SK-N-SH (cell line): Measurements from ENCODE around the gene STX18. TPM values are rescaled to one million over a fixed set of nuclear protein-coding genes. Genes with fewer than 3 reads are reported as not detected.

ENCODE experiments used
- CTCF ChIA-PET: fragments of 300-600, 350-600 bp; formaldehyde crosslinking; extraction: SDS; loops from one replicate; lab custom pipeline; 2021; lab: Yijun Ruan, JAX
- POLR2A ChIA-PET: fragments of 350-600 bp; sonication (Branson Sonifier 250); formaldehyde crosslinking; extraction: SDS; loops from one replicate; lab custom pipeline; 2020; ENCODE audit warnings: antibody characterized with exemption, inconsistent platforms; lab: Yijun Ruan, JAX
- DNase-seq: peaks from one replicate; pipeline ENCODE4 v3.0.0; 2012
- H2AFZ ChIP-seq: fragments of 200-600 bp; sonication (generic); 2 replicates; pipeline ENCODE4 v1.8.1; 2016; ENCODE audit warnings: antibody characterized with exemption, mild to moderate bottlenecking, low read depth
- H3F3A ChIP-seq: fragments of 200-600 bp; sonication (generic); replicated peaks from 2 replicates; pipeline ENCODE3; 2016; ENCODE audit warnings: antibody characterized with exemption, mild to moderate bottlenecking; ENCODE audit not compliant: insufficient read depth
- H3K27ac ChIP-seq, 2 experiments: fragments of 200-500 bp in 1 of 2; fragments of 200-600 bp in 1 of 2; sonication (Bioruptor generic) in 1 of 2; sonication (generic), shearing (Covaris generic) in 1 of 2; 2 replicates each; pipeline versions ENCODE4 v1.5.1 to v1.6.1; 2014 to 2016; ENCODE audit warnings: low read depth in 2 of 2, inconsistent platforms in 1 of 2, low read length in 1 of 2, mild to moderate bottlenecking in 1 of 2, mixed read lengths in 1 of 2
- H3K27me3 ChIP-seq: fragments of 200-600 bp; sonication (generic), shearing (Covaris generic); 2 replicates; pipeline ENCODE4 v1.6.1; 2016; ENCODE audit warnings: mixed run types; ENCODE audit not compliant: insufficient read depth
- H3K36me3 ChIP-seq, 2 experiments: fragments of 200-500 bp in 1 of 2; fragments of 200-600 bp in 1 of 2; sonication (Bioruptor generic) in 1 of 2; sonication (generic) in 1 of 2; replicated peaks in 1 of 2; 2 replicates each; pipeline versions ENCODE3 to v1.5.1; 2014 to 2016; ENCODE audit warnings: low read length in 1 of 2, mild to moderate bottlenecking in 1 of 2; ENCODE audit not compliant: insufficient read depth in 2 of 2, control insufficient read depth in 1 of 2
- H3K4me1 ChIP-seq, 2 experiments: fragments of 200-500 bp in 1 of 2; fragments of 200-600 bp in 1 of 2; sonication (Bioruptor generic) in 1 of 2; sonication (generic), shearing (Covaris generic) in 1 of 2; 2 replicates each; pipeline versions ENCODE4 v1.5.1 to v1.6.1; 2014 to 2016; ENCODE audit warnings: low read depth in 1 of 2, low read length in 1 of 2, mixed run types in 1 of 2; ENCODE audit not compliant: insufficient read depth in 2 of 2, control insufficient read depth in 1 of 2
- H3K4me2 ChIP-seq: fragments of 200-600 bp; sonication (generic), shearing (Covaris generic); 2 replicates; pipeline ENCODE4 v1.6.1; 2017; ENCODE audit warnings: mixed run types
- H3K4me3 ChIP-seq, 2 experiments: fragments of 200-500 bp in 1 of 2; fragments of 200-600 bp in 1 of 2; sonication (Bioruptor generic) in 1 of 2; sonication (generic), shearing (Covaris generic) in 1 of 2; 2 replicates each; pipeline versions ENCODE4 v1.5.1 to v1.8.1; 2014 to 2016; ENCODE audit warnings: low read depth in 2 of 2, inconsistent platforms in 1 of 2, low read length in 1 of 2, mild to moderate bottlenecking in 1 of 2, mixed read lengths in 1 of 2, moderate library complexity in 1 of 2
- H3K79me2 ChIP-seq: fragments of 200-600 bp; sonication (generic); 2 replicates; pipeline ENCODE4 v1.8.1; 2017; ENCODE audit warnings: mild to moderate bottlenecking; ENCODE audit not compliant: insufficient read depth
- H3K9ac ChIP-seq: fragments of 200-600 bp; sonication (generic); 2 replicates; pipeline ENCODE4 v1.6.1; 2017; ENCODE audit warnings: mixed run types
- H3K9me2 ChIP-seq: fragments of 200-600 bp; sonication (generic); 2 replicates; pipeline ENCODE4 v1.6.1; 2017; ENCODE audit warnings: mixed run types
- H3K9me3 ChIP-seq: fragments of 200-600 bp; sonication (generic); 2 replicates; pipeline ENCODE4 v1.6.1; 2017; ENCODE audit warnings: mixed run types, mild to moderate bottlenecking, moderate library complexity
- H4K20me1 ChIP-seq: fragments of 200-600 bp; sonication (generic); 2 replicates; pipeline ENCODE4 v1.6.1; 2017; ENCODE audit warnings: mild to moderate bottlenecking, mixed run types; ENCODE audit not compliant: insufficient read depth
- EZH2phosphoT487 ChIP-seq: fragments of 200-600 bp; sonication (generic); IDR thresholded peaks from 2 replicates; pipeline ENCODE4 v1.6.1; 2017; ENCODE audit warnings: low read depth, mixed run types, mild to moderate bottlenecking, antibody characterized with exemption, moderate library complexity, borderline replicate concordance
- FOSL2 ChIP-seq: IDR thresholded peaks from 2 replicates; pipeline ENCODE4 v1.4.0; 2012; ENCODE audit warnings: low read depth, mild to moderate bottlenecking, moderate library complexity, borderline replicate concordance
- FOXM1 ChIP-seq: IDR thresholded peaks from 2 replicates; pipeline ENCODE4 v1.4.0; 2012; ENCODE audit warnings: low read depth, mild to moderate bottlenecking
- GATA2 ChIP-seq: sonication (generic); formaldehyde crosslinking; IDR thresholded peaks from 2 replicates; pipeline ENCODE4 v1.5.0; 2020; ENCODE audit warnings: mild to moderate bottlenecking, missing genetic modification reagents
- MAX ChIP-seq: IDR thresholded peaks from 2 replicates; pipeline ENCODE4 v1.4.0; 2012; ENCODE audit warnings: low read depth
- NRF1 ChIP-seq: IDR thresholded peaks from 2 replicates; pipeline ENCODE4 v1.6.1; 2012; ENCODE audit warnings: low read depth, mild to moderate bottlenecking, low read length
- POLR2AphosphoS5 ChIP-seq: IDR thresholded peaks from 2 replicates; pipeline ENCODE4 v1.6.1; 2012; ENCODE audit warnings: low read depth, low read length
- RFX5 ChIP-seq: IDR thresholded peaks from 2 replicates; pipeline ENCODE4 v1.6.1; 2012; ENCODE audit warnings: mild to moderate bottlenecking, improper control_type of control experiment, low read length
- RXRA ChIP-seq: IDR thresholded peaks from 2 replicates; pipeline ENCODE4 v1.4.0; 2012; ENCODE audit warnings: low read depth, mild to moderate bottlenecking, borderline replicate concordance
- TAF1 ChIP-seq: IDR thresholded peaks from 2 replicates; pipeline ENCODE4 v1.6.1; 2012; ENCODE audit warnings: low read depth, mild to moderate bottlenecking, low read length, moderate library complexity, borderline replicate concordance
- TCF12 ChIP-seq: IDR thresholded peaks from 2 replicates; pipeline ENCODE4 v1.4.0; 2012
- WGBS: methylation state at CpG from one replicate; pipeline ENCODE4 v1.1.6; 2017; ENCODE audit warnings: low lambda C conversion rate; 5-methylcytosine and 5-hydroxymethylcytosine counted together
- polyA plus RNA-seq, 3 experiments: library from polyadenylated mRNA; depleted of rRNA; stranded (reverse); fragments of >200 nt; gene quantifications; 2 replicates each; pipeline ENCODE4 v1.2.3, GENCODE V29; 2012
- TF ChIP-seq, protein P1 (sequence below): IDR thresholded peaks from 2 replicates; pipeline ENCODE4 v1.6.1; 2012; ENCODE audit warnings: mild to moderate bottlenecking, low read depth, low read length, moderate library complexity
- TF ChIP-seq, protein P2 (sequence below): IDR thresholded peaks from 2 replicates; pipeline ENCODE4 v1.4.0; 2012; ENCODE audit warnings: low read depth, borderline replicate concordance
- TF ChIP-seq, protein P3 (sequence below): IDR thresholded peaks from 2 replicates; pipeline ENCODE4 v1.4.0; 2012; ENCODE audit warnings: low read depth, borderline replicate concordance
- TF ChIP-seq, protein P4 (sequence below): fragments of 150-350 bp; IDR thresholded peaks from 2 replicates; pipeline ENCODE4 v1.6.1; 2017; ENCODE audit warnings: antibody characterized with exemption, low read length, low read depth, borderline replicate concordance

The STX18 gene
- polyA plus RNA-seq, 1 of the 3 experiments (the other 2 are of a cell fraction): 17.3 TPM

- Histone ChIP-seq H3K9me3 (peaks cover 6% of the 10 kb centered on the region; the same call in 1 of the 2 replicates), H4K20me1 (no peaks in the 10 kb centered on the region), H3K4me3 (no peak overlapping the region), H3K4me2 (no peak overlapping the region), H3K27ac (no peak overlapping the region), H3F3A (peaks cover 5% of the 10 kb centered on the region), H3K79me2 (no peaks in the 10 kb centered on the region), H3K9ac (no peak overlapping the region), H3K36me3 (no peaks in the 10 kb centered on the region), H3K9me2 (no peaks in the 10 kb centered on the region), H3K27me3 (no peaks in the 10 kb centered on the region), H3K4me1 (peaks cover 28 to 47% of the 10 kb centered on the region in 2 experiments), H2AFZ (no peak overlapping the region)
- POLR2A ChIA-PET: interaction anchor here (1.0 kb wide), 1 partner anchor 8 kb away, joined by 5 read pairs; no protein-coding TSS in a partner anchor
- CTCF ChIA-PET: interaction anchor here (1.0 kb wide), 1 partner anchor 51 kb away, joined by 3 read pairs; no protein-coding TSS in a partner anchor
- DNase-seq: no peak
- WGBS: 56% methylated on average over 4 of the region's 4 CpGs
- no peak for TF ChIP-seq GATA2
- TF ChIP-seq FOXM1: no peak
- TF ChIP-seq, protein P1, sequence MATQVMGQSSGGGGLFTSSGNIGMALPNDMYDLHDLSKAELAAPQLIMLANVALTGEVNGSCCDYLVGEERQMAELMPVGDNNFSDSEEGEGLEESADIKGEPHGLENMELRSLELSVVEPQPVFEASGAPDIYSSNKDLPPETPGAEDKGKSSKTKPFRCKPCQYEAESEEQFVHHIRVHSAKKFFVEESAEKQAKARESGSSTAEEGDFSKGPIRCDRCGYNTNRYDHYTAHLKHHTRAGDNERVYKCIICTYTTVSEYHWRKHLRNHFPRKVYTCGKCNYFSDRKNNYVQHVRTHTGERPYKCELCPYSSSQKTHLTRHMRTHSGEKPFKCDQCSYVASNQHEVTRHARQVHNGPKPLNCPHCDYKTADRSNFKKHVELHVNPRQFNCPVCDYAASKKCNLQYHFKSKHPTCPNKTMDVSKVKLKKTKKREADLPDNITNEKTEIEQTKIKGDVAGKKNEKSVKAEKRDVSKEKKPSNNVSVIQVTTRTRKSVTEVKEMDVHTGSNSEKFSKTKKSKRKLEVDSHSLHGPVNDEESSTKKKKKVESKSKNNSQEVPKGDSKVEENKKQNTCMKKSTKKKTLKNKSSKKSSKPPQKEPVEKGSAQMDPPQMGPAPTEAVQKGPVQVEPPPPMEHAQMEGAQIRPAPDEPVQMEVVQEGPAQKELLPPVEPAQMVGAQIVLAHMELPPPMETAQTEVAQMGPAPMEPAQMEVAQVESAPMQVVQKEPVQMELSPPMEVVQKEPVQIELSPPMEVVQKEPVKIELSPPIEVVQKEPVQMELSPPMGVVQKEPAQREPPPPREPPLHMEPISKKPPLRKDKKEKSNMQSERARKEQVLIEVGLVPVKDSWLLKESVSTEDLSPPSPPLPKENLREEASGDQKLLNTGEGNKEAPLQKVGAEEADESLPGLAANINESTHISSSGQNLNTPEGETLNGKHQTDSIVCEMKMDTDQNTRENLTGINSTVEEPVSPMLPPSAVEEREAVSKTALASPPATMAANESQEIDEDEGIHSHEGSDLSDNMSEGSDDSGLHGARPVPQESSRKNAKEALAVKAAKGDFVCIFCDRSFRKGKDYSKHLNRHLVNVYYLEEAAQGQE: no peak
- no peak for TF ChIP-seq FOSL2
- TF ChIP-seq RXRA: no peak
- TF ChIP-seq TAF1: no peak
- no peak for TF ChIP-seq MAX
- no peak for TF ChIP-seq POLR2AphosphoS5
Measured at GRCh38 chr4:4398430-4398829, 143.4 kb downstream of the STX18 start.

GRCh38 chr4:4397441-4397819 is 144.4 kb downstream of the STX18 start:
- no peak for DNase-seq
- Histone ChIP-seq H3K27ac (no peak overlapping the region), H3K4me2 (no peak overlapping the region), H3K27me3 (no peaks in the 10 kb centered on the region), H3K36me3 (no peaks in the 10 kb centered on the region), H3K9me3 (peaks cover 6% of the 10 kb centered on the region; the same call in 1 of the 2 replicates), H3K79me2 (no peaks in the 10 kb centered on the region), H2AFZ (no peak overlapping the region), H3K9me2 (no peaks in the 10 kb centered on the region), H3K9ac (no peak overlapping the region), H3F3A (peaks cover 5% of the 10 kb centered on the region), H4K20me1 (no peaks in the 10 kb centered on the region), H3K4me1 (peaks cover 28 to 39% of the 10 kb centered on the region in 2 experiments), H3K4me3 (no peak overlapping the region)
- ChIA-PET POLR2A (no interaction called here), CTCF (interaction anchor here (1.4 kb wide), 1 partner anchor 12 kb away, joined by 5 read pairs; no protein-coding TSS in a partner anchor)
- 79% methylated on average over 7 of the region's 13 CpGs for WGBS
- TF ChIP-seq EZH2phosphoT487: no peak
- TF ChIP-seq NRF1: no peak
- no peak for TF ChIP-seq GATA2
- TF ChIP-seq TCF12: no peak
- no peak for TF ChIP-seq RFX5
- TF ChIP-seq RXRA: no peak
- TF ChIP-seq, protein P1: no peak
- TF ChIP-seq, protein P2, sequence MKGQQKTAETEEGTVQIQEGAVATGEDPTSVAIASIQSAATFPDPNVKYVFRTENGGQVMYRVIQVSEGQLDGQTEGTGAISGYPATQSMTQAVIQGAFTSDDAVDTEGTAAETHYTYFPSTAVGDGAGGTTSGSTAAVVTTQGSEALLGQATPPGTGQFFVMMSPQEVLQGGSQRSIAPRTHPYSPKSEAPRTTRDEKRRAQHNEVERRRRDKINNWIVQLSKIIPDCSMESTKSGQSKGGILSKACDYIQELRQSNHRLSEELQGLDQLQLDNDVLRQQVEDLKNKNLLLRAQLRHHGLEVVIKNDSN: no peak
- TF ChIP-seq, protein P3, sequence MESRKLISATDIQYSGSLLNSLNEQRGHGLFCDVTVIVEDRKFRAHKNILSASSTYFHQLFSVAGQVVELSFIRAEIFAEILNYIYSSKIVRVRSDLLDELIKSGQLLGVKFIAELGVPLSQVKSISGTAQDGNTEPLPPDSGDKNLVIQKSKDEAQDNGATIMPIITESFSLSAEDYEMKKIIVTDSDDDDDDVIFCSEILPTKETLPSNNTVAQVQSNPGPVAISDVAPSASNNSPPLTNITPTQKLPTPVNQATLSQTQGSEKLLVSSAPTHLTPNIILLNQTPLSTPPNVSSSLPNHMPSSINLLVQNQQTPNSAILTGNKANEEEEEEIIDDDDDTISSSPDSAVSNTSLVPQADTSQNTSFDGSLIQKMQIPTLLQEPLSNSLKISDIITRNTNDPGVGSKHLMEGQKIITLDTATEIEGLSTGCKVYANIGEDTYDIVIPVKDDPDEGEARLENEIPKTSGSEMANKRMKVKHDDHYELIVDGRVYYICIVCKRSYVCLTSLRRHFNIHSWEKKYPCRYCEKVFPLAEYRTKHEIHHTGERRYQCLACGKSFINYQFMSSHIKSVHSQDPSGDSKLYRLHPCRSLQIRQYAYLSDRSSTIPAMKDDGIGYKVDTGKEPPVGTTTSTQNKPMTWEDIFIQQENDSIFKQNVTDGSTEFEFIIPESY: no peak
- TF ChIP-seq, protein P4, sequence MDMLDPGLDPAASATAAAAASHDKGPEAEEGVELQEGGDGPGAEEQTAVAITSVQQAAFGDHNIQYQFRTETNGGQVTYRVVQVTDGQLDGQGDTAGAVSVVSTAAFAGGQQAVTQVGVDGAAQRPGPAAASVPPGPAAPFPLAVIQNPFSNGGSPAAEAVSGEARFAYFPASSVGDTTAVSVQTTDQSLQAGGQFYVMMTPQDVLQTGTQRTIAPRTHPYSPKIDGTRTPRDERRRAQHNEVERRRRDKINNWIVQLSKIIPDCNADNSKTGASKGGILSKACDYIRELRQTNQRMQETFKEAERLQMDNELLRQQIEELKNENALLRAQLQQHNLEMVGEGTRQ: no peak
